HG02973 (cell line): ENCODE results near the gene ATP1B4.
"Not testable (repeated sequence)": the region's sequence is repeated elsewhere in the genome, so short reads cannot be mapped to it uniquely, and the experiment has no call there.

Experiments
- ATAC-seq: cut with Tn5 transposase; IDR thresholded peaks from one replicate; pipeline ENCODE4 v1.9.1; 2021; ENCODE audit warnings: moderate library complexity; ENCODE audit not compliant: unreplicated experiment

The ATP1B4 gene

GRCh38 chrX:120361764-120362305, at the start of gene ATP1B4:
Gene ATP1B4, plus strand, starts transcription at chrX:120362089. Its CDS starts 80 bp downstream, at chrX:120362169.
- no peak for ATAC-seq

GRCh38 chrX:120315776-120316175, 46.1 kb upstream of the ATP1B4 start:
- no peak for ATAC-seq

- ATAC-seq = no peak
Observed at GRCh38 chrX:120316587-120317283, 45.2 kb upstream of the ATP1B4 start.

- ATAC-seq = no peak
Observed at GRCh38 chrX:120318411-120318810, 43.5 kb upstream of the ATP1B4 start.

- ATAC-seq = no peak
Observed at GRCh38 chrX:120321520-120322281, 40.2 kb upstream of the ATP1B4 start.

DNA sequence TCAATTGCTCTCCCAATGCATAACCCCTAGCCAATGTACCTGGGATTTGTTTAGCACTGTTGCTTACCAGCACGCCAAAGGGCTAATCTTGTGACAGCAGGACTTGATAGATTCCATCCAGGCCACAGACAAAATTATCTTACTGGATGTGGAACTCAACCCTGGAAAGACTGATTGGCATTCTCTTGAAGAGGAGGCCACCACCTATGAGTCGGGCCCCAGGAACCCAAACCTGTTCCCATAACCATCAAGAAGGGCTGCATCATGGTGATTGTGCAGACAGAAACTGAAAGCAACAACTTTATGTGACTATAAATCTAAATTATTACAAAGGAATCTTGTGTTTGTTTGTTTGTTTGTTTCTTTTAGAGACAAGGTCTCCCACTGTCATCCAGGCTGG, 30.8 kb upstream of the ATP1B4 start:
- ATAC-seq = no peak

DNA sequence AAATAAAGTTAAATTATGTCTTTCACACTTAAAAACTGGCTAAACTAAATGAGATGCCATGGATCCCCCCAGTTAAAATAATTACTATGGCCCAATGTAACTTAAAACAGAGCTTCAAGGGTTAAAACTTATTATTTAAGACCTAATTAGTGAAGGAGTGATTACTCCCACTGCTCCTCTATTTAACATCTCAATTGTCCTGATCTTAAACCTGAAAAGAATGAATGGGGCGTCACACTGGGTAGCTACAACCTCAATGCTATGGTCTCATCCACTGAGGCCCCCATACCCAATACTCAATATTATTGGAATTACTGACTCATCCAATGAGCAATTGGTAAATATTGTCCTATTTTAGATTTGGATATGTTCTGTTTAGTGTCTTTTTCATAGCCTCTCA, 29.5 kb upstream of the ATP1B4 start:
- no peak for ATAC-seq

DNA sequence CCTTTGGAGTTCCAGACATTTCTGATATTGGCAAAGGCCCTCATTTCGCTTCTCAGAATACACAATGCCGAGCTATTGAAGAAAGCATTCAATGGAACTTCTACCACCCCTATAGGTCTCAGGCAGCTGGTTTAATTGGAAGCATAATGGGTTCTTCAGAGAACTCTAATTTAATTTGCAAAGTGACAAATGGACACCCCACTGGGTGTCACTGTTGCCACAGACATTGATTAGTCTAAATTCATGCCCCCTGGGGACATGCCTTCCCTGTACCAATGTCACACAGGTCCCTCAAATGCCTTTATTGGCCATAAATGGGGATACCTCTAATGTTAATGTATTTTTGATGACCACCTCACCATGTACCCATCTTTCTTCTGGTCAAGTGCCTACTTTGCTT, 27.7 kb upstream of the ATP1B4 start:
- no peak for ATAC-seq

DNA sequence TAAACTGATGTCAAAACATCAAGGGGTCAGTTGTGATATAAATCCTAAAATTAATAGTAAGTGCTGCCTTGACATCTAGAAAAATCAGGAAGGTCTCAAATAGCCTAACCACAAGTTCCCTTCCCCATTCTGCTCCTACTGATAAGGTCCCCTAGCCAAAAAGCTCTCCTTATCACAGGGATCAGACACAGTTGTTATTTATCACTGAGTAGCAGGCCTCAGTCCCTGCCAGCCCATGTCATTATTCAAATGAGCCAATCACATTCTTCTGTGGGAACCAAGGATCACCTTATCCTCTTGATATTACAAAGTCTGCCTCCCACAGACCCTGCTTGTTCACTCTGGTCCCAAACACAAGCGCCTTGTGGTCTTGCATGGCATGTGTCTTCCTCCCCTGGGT, 27.3 kb upstream of the ATP1B4 start:
- ATAC-seq = no peak

GRCh38 chrX:120335289-120335688, 26.6 kb upstream of the ATP1B4 start:
- ATAC-seq = no peak

DNA sequence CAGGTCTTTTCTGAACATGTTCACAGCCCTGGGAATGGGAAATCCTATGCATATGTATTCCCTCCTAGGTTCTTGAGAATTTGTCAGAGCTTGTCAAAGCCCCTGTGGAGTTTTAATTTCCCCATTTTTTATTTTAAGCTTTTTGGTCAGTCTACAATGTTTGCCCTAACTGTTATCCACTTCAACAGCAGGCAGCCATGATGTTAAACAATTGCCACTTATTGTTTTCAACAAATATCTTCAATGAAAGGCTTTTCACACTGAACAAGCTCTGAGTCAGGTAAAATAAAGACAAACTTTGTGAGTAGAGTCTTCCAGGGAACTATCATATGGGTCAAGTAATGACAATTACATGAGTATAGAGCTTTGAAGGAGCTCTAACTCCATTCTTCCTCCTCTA, 25.0 kb upstream of the ATP1B4 start:
- ATAC-seq = no peak

- ATAC-seq = not testable (repeated sequence)
Observed at GRCh38 chrX:120344566-120344965, 17.3 kb upstream of the ATP1B4 start.

- no peak for ATAC-seq
Observed at GRCh38 chrX:120350450-120351138, 11.3 kb upstream of the ATP1B4 start.

DNA sequence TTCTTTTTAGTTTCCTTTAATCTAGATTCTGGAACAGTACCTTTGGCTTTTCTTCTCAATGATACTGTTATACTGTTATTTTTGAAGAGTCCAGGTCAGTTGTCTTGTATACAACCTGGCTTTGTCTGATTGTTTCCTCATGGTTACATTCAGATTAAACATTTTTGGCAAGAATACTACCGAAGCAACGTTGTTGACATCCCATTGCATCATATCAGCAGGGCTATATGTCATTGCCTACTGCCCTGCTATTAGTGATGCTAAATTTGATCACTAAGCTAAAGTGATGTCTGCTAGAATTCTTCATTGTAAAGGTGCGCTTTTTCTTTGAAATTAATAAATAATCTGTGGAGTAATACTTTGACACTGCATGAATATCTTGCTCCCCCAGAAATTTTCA, 5.8 kb upstream of the ATP1B4 start:
- ATAC-seq = no peak

- no peak for ATAC-seq
Observed at GRCh38 chrX:120357186-120357585, 4.7 kb upstream of the ATP1B4 start.

DNA sequence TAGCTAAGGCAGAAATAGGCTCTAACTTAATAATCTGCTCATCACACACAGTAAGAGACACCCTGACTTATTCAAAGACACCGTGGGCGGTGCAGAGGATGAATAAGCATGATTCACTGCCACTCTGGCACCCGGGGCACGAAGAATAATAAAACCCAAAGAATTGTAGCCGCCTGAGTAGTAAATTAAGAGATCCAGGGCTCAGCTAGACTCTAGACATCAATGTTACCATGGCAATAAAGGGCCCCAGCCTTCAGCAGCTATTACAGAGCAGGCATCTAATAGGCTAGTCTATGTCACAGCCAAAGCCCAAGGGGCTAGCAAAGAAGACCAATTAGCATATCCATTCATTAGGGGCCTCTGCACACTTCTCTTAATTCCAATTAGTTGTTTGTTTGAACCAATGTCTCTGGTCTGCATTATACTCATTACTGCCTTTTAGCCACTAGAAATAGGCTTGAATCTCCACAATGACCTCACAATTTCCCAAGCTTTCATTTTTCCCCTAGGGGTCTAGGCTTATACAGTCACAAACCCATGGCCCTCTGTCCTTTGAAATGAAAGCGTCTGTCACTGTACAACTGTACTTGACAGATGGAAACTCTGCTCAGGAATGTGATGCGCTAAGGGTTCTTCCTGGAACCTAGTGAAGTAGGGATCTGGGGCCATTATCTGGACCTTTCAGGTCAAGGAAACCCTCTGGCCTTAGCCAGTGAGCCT, 3.0 kb upstream of the ATP1B4 start:
- ATAC-seq = no peak

GRCh38 chrX:120365320-120365719, 3.4 kb downstream of the ATP1B4 start:
- ATAC-seq = peak; percentile 71

DNA sequence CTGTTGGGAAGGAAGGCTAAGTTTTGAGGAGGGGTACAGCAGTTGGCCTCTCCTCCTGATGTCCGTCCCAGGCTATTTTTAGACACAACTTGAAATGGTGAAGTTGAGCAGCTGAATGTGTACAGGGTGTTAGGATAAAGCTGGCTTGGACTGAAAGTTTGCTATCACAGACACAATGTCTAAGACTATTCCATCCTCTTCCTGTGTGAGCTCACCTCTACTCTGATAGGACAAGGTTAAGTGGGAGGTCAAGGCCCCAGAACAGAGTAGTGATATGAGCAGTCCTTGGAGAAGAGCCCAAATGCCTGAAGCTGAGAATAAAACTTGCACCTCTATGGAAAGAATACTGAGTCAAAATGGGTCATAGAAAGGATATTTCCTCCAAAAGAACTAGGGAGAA, 4.1 kb downstream of the ATP1B4 start:
- no peak for ATAC-seq

- no peak for ATAC-seq
Observed at GRCh38 chrX:120366794-120367193, 4.9 kb downstream of the ATP1B4 start.

DNA sequence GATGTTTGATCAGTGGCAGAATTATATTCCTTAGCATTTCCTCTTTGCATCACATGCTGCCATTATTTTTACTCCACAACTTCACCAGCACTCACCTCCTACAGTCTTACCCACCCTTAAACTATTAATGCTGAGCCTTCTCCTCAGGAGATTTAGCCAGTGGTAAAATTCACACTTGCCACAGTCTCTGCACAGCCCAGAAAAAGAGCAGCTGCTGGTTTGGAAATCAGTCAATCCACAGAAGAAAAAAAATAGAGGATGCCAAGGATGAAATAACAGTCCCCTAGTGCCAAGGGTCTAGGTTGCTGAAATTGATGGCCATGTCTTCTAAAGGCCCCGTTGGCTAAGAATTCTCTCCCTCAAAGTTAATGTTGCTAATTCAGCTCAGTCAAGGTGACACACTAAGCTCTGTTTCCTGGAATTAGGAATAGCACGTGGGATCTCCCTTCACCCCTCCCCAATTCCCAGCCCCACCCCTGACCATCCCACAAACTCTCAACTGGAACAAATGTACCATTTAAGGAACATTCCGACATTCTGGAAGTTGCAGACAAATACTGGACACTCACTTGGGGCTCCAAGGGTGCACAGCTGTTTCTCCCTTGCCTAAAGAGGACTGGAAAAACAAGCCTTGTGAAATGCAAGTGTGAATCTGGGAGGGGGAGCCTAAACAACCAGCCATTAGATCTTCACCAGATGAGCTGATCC, 5.7 kb downstream of the ATP1B4 start:
- ATAC-seq = no peak
